GM19099 (cell line): Measurements from ENCODE around the gene EPDR1.
A peak's percentile ranks its signal among the peaks of the same experiment; 100 is the strongest.

Experiments
- POLR2A ChIP-seq: IDR thresholded peaks from 3 replicates; pipeline ENCODE4 v1.6.1; 2011; ENCODE audit warnings: low read depth; ENCODE audit not compliant: insufficient read length; ENCODE audit errors: extremely low read depth

Gene EPDR1

GRCh38 chr7:37920305-37920848 lies at the start of gene EPDR1:
Gene EPDR1 (plus strand): TSS chr7:37920640. CDS start chr7:37920940, 300 bp downstream.
- TF ChIP-seq POLR2A = peak; percentile 52

GRCh38 chr7:37882086-37882485 lies 38.4 kb upstream of the EPDR1 start:
- no peak for TF ChIP-seq POLR2A

- TF ChIP-seq POLR2A = no peak
These were observed 27.1 kb upstream of the EPDR1 start for GRCh38 chr7:37893359-37893758.

- TF ChIP-seq POLR2A = no peak
These were observed 25.8 kb upstream of the EPDR1 start for GRCh38 chr7:37894671-37895070.

GRCh38 chr7:37899712-37900247 lies 20.7 kb upstream of the EPDR1 start:
- no peak for TF ChIP-seq POLR2A

GRCh38 chr7:37901236-37901827 lies 19.1 kb upstream of the EPDR1 start:
- TF ChIP-seq POLR2A = no peak

GRCh38 chr7:37901890-37902524 lies 18.4 kb upstream of the EPDR1 start:
- no peak for TF ChIP-seq POLR2A

- TF ChIP-seq POLR2A = no peak
These were observed 12.1 kb upstream of the EPDR1 start for GRCh38 chr7:37908221-37908788.

- TF ChIP-seq POLR2A = no peak
These were observed 7.7 kb upstream of the EPDR1 start for GRCh38 chr7:37912756-37913155.

- no peak for TF ChIP-seq POLR2A
These were observed 5.0 kb upstream of the EPDR1 start for GRCh38 chr7:37915438-37915837.

GRCh38 chr7:37916017-37916672 lies 4.3 kb upstream of the EPDR1 start:
- no peak for TF ChIP-seq POLR2A

GRCh38 chr7:37916673-37917660 lies 3.5 kb upstream of the EPDR1 start, which contains the start of gene SFRP4:
Gene SFRP4 (minus strand): TSS chr7:37916817. CDS start chr7:37916537, 280 bp downstream.
- TF ChIP-seq POLR2A = no peak

- no peak for TF ChIP-seq POLR2A
These were observed 1.9 kb upstream of the EPDR1 start for GRCh38 chr7:37918526-37918925.

- TF ChIP-seq POLR2A = peak; percentile 41
These were observed 687 bp downstream of the EPDR1 start for GRCh38 chr7:37920849-37921805.

- no peak for TF ChIP-seq POLR2A
These were observed 1.4 kb downstream of the EPDR1 start for GRCh38 chr7:37921876-37922275.
